ENCODE data around the gene CLASRP. TPM values are rescaled to one million over a fixed set of nuclear protein-coding genes. Genes with fewer than 3 reads are reported as not detected.
"Not testable (repeated sequence)": the region's sequence is repeated elsewhere in the genome, so short reads cannot be mapped to it uniquely, and the experiment has no call there.

CLASRP gene
- total RNA-seq, 1 donor from 2014 or later: 33.9 TPM

DNA sequence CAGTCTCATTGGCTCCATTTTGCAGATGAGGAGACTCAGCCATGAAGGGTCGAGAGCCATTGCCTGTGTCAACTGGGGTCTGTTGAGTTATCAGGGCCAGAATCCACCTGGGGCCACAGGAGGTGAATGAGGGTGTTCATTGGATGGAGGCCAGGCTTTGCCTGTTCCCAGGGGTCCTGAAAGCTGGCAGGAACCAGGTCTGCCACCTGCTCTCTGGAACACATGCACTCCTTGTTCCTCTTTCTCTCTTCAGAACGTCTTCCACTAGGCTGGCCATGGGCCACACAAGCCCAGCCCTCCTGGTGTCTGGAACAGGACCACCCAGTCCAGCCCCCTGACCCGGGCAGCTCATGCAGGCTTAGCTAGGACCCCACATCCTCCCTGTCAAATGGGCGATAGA lies 75.3 kb downstream of the CLASRP start:
- intact Hi-C loops (cut with micrococcal nuclease): no loop called here
- ATAC-seq (no peak), DNase-seq (no peak)

GRCh38 chr19:45115809-45116615 lies 77.2 kb downstream of the CLASRP start:
- DNase-seq (no peak), ATAC-seq (no peak)
- intact Hi-C loops (cut with micrococcal nuclease): no loop called here

DNA sequence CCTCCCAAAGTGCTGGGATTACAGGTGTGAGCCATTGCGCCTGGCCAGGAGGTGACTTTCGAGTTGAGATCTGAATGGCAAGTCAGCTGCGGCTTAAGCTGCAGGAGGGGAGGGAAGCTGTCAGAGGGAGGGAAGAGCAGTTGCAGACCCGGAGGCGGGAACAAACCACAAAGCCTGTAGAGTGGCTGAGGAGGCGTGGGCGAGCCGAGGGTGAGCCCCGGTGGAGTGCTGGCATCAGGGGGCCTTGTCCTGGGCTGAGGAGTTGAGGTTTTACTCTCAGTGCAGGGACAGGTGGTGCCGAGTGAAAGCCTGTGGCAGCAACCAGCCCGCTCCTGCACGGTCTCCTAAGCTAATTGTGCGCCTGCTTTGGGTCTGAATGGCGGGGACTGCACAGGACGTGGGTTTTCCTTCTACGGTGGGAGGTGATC lies 78.3 kb downstream of the CLASRP start:
- intact Hi-C loops (cut with micrococcal nuclease): no loop called here
- DNase-seq: no peak
- ATAC-seq: no peak

DNA sequence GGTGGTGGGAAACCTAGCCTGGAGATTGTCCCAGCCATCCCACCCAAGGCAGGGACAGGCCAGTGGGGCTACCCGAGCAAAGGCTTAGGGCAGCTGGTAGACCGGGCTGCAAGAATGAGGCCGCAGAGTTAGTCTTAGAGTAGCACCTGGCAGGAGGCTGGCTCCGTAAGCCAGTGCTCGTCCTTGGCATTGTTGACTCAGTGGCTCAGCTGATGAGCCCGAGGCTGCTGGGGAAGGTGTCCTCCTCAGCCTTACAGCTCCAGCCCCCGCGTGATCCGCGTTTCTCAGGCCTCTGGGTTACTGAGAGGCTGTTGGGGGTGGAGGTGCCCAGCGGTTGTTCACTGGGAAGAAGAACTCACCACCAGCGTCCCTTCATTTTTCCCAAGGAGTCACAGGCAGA lies 78.8 kb downstream of the CLASRP start:
- intact Hi-C loops (cut with micrococcal nuclease): no loop called here
- DNase-seq (no peak), ATAC-seq (no peak)

DNA sequence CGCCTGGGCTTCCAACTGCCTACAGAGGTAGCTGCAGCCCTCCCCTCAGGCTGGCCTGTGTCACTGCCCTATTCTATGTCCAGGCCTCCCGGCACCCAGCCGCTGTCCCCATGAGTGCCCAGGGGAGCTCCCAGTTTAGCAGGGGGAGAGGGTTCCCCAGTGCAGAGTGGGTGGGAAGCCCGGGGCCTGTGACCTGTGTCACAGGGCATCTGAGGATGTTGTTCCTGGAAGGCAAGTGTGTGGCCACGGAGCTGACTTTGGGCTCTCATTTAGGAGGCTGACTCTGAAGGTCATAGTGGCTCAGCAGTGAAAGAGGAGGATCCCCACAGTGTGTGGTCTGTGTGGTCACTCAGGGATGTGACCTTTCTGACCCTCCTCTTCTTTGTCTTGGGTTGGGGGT lies 79.3 kb downstream of the CLASRP start:
- no peak for DNase-seq
- ATAC-seq: peak; percentile 10
- intact Hi-C loops (cut with micrococcal nuclease): no loop called here

- intact Hi-C loops (cut with micrococcal nuclease); ATAC-seq; DNase-seq: not testable (repeated sequence)
Observed at GRCh38 chr19:45118591-45119355, 79.9 kb downstream of the CLASRP start.

DNA sequence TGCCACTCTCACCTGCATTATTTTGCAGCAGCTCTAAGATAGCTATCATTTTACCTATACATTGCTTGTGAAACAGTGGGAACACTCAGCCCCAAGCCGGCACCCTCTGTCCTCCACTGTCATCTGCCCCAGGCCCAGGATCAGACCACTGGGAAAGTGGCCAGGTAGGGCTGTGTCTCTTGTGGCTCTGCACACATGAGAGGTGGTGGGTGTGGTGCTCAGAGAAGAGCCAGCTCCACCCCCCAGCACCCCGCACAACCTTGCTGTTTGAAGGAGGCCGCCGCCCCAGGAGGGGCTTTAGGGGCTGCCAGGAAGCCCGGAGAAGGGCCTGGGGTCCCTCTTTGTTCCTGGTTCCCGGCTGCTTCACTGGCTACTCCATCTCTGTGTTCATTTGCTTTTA lies 80.7 kb downstream of the CLASRP start:
- ATAC-seq (no peak), DNase-seq (no peak)
- intact Hi-C loops (cut with micrococcal nuclease): no loop called here

Other genes with a start within 250 kb of the CLASRP start
- 85.5 TPM for gene BCAM, start 229.9 kb upstream of the CLASRP start, total RNA-seq
- 35.4 TPM for gene NECTIN2, start 192.7 kb upstream of the CLASRP start, total RNA-seq
- 49.8 TPM for gene TOMM40, start 147.8 kb upstream of the CLASRP start, total RNA-seq
- 18.9 TPM for gene APOE, start 133.2 kb upstream of the CLASRP start, total RNA-seq
- 1.7 TPM for gene APOC1, start 124.4 kb upstream of the CLASRP start, total RNA-seq
- gene APOC4, start 96.8 kb upstream of the CLASRP start, total RNA-seq: not detected
- gene APOC2, start 93.0 kb upstream of the CLASRP start, total RNA-seq: not detected
- 97.6 TPM for gene CLPTM1, start 83.7 kb upstream of the CLASRP start, total RNA-seq
- 3.5 TPM for gene RELB, start 37.6 kb upstream of the CLASRP start, total RNA-seq
- gene ZNF296, start 37.4 kb downstream of the CLASRP start, total RNA-seq: 0.20 TPM
- 14.4 TPM for gene GEMIN7, start 40.2 kb downstream of the CLASRP start, total RNA-seq
- 16.0 TPM for gene PPP1R37, start 54.1 kb downstream of the CLASRP start, total RNA-seq
- gene NKPD1, start 121.9 kb downstream of the CLASRP start, total RNA-seq: 0.07 TPM
- gene TRAPPC6A, start 139.2 kb downstream of the CLASRP start, total RNA-seq: 13.7 TPM
- 6.0 TPM for gene BLOC1S3, start 139.7 kb downstream of the CLASRP start, total RNA-seq
- 0.94 TPM for gene EXOC3L2, start 206.4 kb downstream of the CLASRP start, total RNA-seq
- gene MARK4, start 212.2 kb downstream of the CLASRP start, total RNA-seq: 26.2 TPM

Measured in left ventricle myocardium superior (tissue), 1 donor.